Muscle of arm (tissue), 12 donors: ENCODE data around the gene RBMS3. TPM values are rescaled to one million over a fixed set of nuclear protein-coding genes. Genes with fewer than 3 reads are reported as not detected.
"Not testable (repeated sequence)": the region's sequence is repeated elsewhere in the genome, so short reads cannot be mapped to it uniquely, and the experiment has no call there.

Source experiments
- DNase-seq: peaks from one replicate; pipeline ENCODE4 v3.0.0-alpha.2; 2013
- polyA plus RNA-seq, 12 donors: library from polyadenylated mRNA; unstranded; fragments of 120-200 nt; gene quantifications; one replicate each; pipeline ENCODE4 v1.2.1, GENCODE V29; 2013; ENCODE audit not compliant: insufficient read length in 12 of 12

Gene RBMS3
- polyA plus RNA-seq, 12 donors, result 27.1 to 56.7 (median 31.2) TPM; not detected in 1

DNA sequence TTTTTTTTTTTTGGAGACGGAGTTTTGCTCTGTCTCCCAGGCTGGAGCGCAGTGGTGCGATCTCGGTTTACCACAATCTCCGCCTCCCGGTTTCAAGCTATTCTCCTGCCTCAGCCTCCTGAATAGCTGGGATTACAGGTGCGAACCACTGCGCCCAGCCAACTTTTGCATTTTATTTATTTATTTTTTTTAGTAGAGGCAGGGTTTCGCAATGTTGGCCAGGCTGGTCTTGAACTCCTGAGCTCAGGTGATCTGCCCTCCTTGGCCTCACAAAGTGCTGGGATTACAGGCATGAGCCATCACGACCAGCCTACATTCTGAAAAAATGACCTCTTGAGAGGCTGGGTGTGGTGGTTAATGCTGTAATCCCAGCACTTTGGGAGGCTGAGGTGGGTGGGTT, 243.6 kb downstream of the RBMS3 start:
- not testable (repeated sequence) for DNase-seq

- DNase-seq, result peak; percentile 72
Measured at GRCh38 chr3:29525254-29525881, 244.5 kb downstream of the RBMS3 start.

- DNase-seq, result no peak
Measured at GRCh38 chr3:29527246-29527645, 246.4 kb downstream of the RBMS3 start.

- DNase-seq, result no peak
Measured at GRCh38 chr3:29531644-29532043, 250.8 kb downstream of the RBMS3 start.

- no peak for DNase-seq
Measured at GRCh38 chr3:29532473-29532872, 251.6 kb downstream of the RBMS3 start.

DNA sequence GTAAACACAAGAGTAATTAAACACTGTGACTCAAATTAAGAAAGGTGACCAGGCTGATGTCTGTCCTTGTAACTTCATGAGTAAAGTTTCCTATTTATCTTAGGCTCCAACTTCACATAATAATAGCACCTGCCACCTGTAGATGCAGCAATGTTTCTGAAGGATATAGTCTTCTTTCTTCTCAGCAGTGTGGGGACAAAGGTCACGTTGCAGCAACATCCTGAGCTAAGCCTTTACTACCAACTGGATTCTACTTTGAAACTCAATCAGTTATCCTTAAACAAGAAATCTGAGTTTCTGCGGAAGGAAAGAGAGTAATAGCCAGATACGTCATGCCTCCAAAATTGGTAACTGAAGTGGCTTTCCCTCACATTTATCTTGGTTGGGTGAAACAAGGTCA, 253.1 kb downstream of the RBMS3 start:
- DNase-seq, result no peak

DNA sequence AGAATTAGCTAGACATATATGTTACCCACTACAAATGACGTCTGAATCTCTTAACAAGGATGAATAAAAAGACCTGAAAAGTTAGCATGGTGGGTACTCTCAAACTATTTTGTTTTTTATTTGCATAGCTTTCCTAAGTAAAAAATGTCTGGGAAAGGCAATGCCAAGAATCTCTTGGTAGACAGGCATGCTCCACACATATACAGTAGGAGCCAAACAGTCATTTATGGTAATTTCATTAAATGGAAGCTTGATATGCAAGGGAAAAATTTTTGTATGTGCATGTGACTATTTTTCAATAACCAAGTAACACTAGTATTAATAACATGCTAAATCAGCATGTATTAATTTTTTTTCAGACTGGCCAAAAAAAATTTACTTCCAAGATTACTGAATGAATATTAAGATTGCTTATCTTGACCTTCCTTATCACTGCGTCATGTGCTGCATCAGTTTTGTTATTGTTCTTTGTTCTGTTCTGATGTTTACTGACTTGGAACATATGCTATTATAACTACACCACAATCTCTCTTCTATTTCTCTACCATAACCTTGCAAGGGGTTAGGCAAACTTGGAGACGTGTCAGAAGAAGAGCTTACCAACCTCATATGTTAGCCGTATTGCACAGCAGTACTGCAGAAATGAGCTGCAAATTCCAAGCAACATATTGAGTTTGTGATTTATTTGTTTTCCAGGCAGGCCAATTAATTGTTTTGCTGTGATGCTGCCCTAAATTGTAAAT, 255.3 kb downstream of the RBMS3 start:
- no peak for DNase-seq

DNA sequence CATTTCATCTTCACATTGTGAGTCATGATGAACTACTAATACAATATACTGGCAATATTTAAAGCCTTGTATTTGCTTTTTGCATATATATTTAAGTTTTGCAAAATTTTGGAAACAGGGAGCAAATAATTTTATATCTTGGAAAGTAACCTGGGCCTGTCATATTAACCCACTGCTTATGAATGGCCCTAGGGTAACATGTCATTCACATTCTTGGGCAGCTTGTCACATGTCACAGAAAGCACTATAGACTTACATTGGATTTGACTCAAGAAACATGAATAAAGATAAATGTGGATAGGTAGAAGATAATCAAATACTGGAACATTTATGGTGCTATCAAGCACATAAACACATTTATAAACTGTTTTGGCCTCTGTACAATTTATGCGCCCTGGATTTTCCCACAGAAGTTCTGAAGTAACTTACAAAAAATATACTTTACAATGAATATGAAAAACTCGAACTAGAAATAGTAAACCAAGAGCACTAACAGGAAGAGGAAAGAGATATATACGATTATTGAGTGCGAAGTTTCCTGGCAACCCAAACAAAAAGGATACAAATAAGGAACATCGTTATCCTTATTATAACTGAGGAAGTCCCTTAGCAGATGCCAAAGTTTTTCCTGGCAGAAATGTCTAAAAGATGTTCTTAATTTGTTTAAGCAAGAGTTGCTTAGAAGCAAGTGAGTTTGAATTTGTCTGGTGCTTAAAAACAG, 257.2 kb downstream of the RBMS3 start:
- peak; percentile 89 for DNase-seq

DNA sequence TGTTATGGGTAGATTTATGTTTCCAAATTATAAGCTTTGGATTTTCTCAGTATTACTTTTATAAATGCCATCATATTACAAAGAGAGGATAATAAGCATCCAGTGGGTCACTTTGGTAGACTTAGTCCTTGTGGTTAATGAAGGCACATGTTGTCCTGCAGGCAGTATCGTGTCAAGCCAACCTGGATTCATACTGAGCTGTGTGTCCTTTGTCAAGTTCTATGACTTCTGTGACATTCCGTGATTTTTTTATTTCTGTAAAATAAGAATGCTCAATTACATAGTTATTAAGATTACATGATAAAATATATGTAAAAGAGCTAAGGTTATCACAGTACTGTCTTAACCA, 257.7 kb downstream of the RBMS3 start:
- DNase-seq, result no peak

- DNase-seq, result no peak
Measured at GRCh38 chr3:29540544-29540943, 259.7 kb downstream of the RBMS3 start.

DNA sequence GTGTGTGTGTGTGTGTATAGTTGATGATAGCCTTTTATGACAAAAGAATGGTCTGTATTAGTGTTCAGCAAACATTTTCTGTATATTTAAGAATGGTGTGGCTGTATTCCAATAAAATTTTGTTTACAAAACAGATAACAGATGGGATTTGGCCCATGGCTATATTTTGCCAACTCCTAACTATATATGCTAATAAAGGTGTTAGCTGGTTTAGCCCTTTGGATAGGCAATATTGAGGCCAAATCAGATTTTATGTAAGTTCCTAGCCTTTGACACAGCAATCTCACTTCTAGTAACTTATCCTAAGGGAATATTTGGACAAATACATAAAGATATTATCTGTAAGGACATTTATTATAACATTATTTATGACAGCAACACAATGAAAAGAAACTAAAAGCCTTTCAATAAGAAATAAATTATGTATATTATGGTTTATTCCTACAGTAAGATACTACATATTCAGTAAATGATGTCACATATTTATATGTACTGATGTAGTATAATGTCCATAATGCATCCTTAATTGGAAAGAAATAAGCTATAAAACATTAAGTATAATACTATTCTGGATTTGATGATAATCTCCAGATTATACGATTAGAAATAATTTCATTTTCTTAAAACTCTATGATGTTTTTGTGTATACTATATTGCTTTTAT, 264.0 kb downstream of the RBMS3 start:
- no peak for DNase-seq

DNA sequence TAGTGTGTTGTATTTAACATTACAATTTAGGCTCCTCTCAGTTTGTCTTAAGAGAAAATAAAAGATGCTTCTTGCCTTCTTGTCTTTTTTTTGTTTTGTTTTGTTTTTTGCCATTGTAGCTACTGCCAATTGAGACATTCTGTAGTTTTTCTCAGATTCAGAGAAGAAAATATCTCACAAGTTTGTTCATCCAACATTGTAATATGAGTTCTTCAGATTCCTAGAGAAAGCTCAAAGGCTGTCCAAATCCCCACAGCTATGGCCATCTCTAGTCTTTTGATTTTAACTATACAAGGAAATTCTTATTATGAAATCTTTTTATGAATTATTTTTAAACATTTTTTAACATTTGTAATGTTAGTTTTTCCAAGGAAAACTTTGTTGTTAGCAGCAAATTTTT, 264.7 kb downstream of the RBMS3 start:
- no peak for DNase-seq

DNA sequence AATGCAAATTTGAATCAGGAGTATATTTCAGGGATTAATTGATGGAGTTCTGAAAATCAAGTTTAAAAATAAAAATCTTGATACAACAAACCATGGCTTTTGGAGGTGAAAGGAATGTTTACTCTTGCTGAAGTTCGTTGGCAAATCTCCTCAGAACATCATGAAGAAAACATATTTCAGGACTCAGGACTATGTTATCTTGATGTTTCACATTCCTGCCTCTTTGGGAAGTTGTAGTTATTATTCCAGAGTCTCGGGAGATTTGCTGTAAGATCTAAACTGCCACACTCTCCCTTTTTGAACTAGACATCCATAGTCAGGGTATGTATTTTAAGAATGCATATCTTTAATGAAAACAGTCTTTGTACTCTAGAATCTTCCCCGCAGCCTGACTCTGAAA, 271.2 kb downstream of the RBMS3 start:
- no peak for DNase-seq

DNA sequence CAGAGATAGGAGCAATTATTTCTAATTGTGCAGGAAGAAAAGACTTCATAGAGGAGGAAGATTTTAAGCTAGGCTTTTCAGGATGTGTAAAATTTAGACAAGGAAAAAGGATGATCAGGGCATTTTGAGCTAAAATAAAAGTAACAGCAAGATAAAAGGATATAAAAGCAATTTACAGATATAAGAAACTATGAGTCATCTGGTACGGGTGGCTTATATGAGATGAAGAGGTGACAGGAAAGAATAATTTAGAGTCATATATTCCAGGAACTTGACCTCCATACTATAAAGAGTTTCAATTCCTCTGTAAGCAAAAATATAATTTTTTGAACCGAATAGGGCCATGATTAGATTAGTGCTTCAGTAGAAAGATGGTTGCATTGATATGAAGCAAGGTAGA, 273.7 kb downstream of the RBMS3 start:
- no peak for DNase-seq

DNA sequence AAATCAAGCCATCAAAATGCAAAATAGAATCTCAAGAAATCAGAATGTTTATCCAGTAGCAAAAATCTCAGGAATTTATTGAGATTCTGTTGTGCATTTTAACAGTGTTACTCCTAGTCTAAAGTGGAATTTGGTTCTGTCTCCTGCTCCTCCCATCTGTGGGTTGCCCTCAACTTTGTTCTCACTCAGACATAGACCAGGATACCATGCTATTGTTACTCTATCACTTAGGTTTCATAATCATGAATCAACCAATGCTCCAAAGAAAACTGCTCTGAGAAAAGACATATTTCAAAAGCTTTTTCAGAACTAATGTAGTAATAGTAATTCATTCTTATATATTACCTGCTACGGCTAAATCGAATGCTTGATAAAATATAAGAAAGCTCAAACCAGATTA, 274.7 kb downstream of the RBMS3 start:
- DNase-seq, result no peak

- no peak for DNase-seq
Measured at GRCh38 chr3:29557186-29557585, 276.3 kb downstream of the RBMS3 start.

- no peak for DNase-seq
Measured at GRCh38 chr3:29557825-29558224, 277.0 kb downstream of the RBMS3 start.

DNA sequence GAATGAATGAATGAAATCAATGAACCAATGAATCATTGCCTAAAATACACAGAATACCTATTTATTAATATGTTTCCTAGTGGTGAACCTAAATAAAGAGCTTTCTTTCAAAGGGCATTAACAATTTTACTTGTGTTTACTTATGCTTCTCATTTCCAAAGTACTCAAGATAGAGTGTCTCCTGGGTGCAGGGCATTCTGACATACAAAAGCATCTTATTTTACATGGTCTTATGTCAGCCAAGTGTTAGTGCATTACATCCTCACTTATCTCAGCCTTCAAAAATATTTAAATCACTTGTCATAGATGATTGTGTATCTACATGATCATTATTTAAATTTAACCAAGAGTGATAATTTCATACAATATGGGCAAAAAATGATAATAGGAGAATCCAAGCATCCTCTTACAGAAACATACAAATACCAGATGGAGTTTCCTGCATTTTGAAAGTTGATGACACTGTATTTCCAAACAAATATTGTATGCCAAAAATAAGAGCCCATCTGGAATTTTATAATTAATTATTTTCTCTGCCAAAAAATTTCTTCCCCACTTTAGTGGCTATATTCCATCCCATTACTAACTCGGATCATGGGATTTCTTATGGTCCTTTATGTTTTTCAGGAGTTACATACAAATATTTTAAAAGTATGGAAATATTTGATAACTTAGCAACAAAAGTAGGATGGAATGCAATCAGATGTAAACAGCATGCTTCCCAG, 279.0 kb downstream of the RBMS3 start:
- DNase-seq, result peak; percentile 71

GRCh38 chr3:29561651-29562149, 280.8 kb downstream of the RBMS3 start:
- DNase-seq, result no peak

GRCh38 chr3:29565236-29565635, 284.4 kb downstream of the RBMS3 start:
- DNase-seq, result no peak

DNA sequence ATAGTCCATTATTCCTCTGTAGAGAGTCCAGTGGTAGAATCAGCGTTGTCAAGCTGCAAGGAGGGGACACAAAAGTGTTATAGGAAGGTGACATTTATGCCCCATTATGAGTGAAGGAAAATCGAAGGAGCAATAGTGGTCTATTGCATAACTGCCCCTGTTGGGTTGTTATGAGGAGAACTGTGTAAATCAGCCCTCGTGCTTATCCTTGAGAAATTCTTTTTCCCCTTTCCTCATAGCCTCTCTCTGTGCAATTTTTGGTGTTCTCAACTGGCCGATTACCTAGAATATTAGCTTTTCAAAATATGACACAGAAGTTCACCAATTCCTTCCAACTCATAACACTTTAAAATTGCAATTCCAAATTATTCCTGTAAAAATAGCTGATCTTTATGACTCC, 286.6 kb downstream of the RBMS3 start:
- no peak for DNase-seq

DNA sequence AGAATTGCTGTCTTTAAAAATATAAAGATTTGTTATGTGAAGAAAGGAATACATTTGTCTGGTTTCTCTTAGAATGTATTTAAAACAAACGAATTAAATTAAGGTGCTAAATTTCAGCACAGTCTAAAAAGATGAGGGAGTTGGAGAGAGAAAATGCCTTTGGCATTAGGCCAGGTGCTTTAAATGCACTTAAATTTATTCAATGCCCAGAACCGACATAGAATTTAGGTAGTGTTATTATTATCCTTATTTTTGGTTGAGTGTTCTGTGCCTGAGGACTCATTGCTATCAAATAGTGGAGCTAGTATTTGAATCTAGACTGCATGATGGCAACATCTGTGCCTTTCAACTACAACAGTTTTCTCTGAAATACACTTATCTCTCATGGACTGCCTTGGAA, 287.5 kb downstream of the RBMS3 start:
- DNase-seq, result no peak
